SH-SY5Y (cell line): ENCODE data around the gene COMMD1.

Experiments
- GATA2 ChIP-seq: IDR thresholded peaks from 2 replicates; pipeline ENCODE4 v1.6.1; 2011; ENCODE audit warnings: mild to moderate bottlenecking, low read depth, low read length
- GATA3 ChIP-seq: IDR thresholded peaks from 2 replicates; pipeline ENCODE4 v1.6.1; 2011; ENCODE audit warnings: low read depth, mild to moderate bottlenecking, low read length, moderate library complexity

COMMD1 gene

GRCh38 chr2:62175728-62176127, 270.3 kb downstream of the COMMD1 start:
- no peak for TF ChIP-seq GATA3
- TF ChIP-seq GATA2, result no peak

- TF ChIP-seq GATA3 (no peak), GATA2 (no peak)
Observed at GRCh38 chr2:62176801-62177200, 271.3 kb downstream of the COMMD1 start.

- TF ChIP-seq GATA2 (no peak), GATA3 (no peak)
Observed at GRCh38 chr2:62177392-62178049, 272.0 kb downstream of the COMMD1 start.

- TF ChIP-seq GATA2 (no peak), GATA3 (no peak)
Observed at GRCh38 chr2:62178741-62179271, 273.3 kb downstream of the COMMD1 start.

- TF ChIP-seq GATA3, result no peak
- TF ChIP-seq GATA2, result no peak
Observed at GRCh38 chr2:62180975-62181374, 275.5 kb downstream of the COMMD1 start.

- TF ChIP-seq GATA3 (no peak), GATA2 (no peak)
Observed at GRCh38 chr2:62181843-62182242, 276.4 kb downstream of the COMMD1 start.

- TF ChIP-seq GATA3 (no peak), GATA2 (no peak)
Observed at GRCh38 chr2:62184512-62185230, 279.2 kb downstream of the COMMD1 start.
